Stimulated activated CD8-positive, alpha-beta memory T cell treated with anti-CD3 and anti-CD28 coated beads, Interleukin-15, amount 100 ng/mL, for 1 hour (primary cell): ENCODE data around the gene GALNT18.

ENCODE experiments used
- DNase-seq: peaks from one replicate; pipeline ENCODE4 v3.0.0-alpha.2; 2020; ENCODE audit warnings: low read depth

The GALNT18 gene

DNA sequence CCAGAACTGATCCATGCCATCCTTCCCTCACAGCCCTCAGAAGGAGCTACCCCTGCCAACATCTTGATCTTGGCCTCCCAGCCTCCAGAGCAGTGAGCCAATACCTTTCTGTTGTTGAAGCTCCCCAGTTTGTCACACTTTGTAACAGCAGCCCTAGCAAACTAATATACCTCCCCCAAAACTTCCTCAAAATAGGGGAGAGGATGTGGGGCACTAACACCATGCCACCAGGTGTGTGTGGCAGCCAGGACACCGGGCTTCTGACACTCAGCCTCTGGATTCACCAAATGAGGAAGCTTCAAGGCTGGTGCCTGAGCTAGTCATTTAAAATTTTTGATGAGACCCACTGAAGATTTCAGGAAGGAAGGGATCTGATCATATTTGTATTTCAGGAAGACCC, 353.7 kb downstream of the GALNT18 start:
- no peak for DNase-seq

GRCh38 chr11:11267312-11267711, 354.5 kb downstream of the GALNT18 start:
- no peak for DNase-seq

- peak; percentile 19 for DNase-seq
Measured at GRCh38 chr11:11265994-11266606, 355.7 kb downstream of the GALNT18 start.

GRCh38 chr11:11265320-11265719, 356.5 kb downstream of the GALNT18 start:
- no peak for DNase-seq

GRCh38 chr11:11263238-11264005, 358.4 kb downstream of the GALNT18 start:
- DNase-seq, result no peak

- no peak for DNase-seq
Measured at GRCh38 chr11:11262171-11262920, 359.5 kb downstream of the GALNT18 start.

DNA sequence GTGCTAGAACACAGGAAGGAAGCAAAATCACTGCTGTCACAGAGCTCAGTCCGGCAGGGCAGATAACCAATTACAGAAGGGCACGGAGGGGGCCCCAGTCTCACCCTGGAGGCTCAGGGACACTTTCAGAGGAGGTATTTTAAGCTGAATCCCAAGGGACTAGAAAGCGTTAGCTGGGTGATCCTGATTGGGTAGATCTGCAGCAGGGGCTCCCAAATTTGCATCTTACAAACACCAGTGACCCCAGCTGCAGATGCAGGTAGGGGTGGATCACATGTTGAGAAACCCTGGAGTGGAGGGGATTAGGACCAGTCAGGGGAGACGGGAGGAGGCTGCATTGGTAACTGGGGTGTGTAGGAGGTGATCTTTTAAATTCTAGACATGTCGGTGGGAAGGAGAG, 360.2 kb downstream of the GALNT18 start:
- no peak for DNase-seq

GRCh38 chr11:11260903-11261302, 360.9 kb downstream of the GALNT18 start:
- DNase-seq, result no peak

GRCh38 chr11:11253995-11254394, 367.8 kb downstream of the GALNT18 start:
- DNase-seq, result no peak

- no peak for DNase-seq
Measured at GRCh38 chr11:11253497-11253896, 368.3 kb downstream of the GALNT18 start.

DNA sequence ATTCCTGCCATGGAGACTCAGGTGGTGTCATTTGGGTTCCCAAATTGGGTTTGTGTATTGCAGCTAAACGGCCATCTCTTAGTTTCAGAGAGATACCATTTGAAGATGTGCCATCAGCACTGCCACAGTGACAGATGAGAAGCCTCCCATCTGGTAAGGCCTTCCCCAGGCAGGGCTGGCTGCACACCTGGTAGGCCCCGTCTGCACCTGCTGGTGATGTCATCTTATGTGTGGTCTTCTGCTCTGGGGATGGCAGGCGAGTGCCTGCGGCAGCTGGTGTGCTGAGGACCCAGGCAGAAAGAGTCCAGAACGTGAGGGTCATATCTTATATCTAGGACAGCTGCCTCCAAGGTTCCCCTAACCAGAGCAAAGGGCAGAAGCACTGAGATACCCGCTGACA, 369.4 kb downstream of the GALNT18 start:
- DNase-seq, result no peak

GRCh38 chr11:11251394-11251970, 370.3 kb downstream of the GALNT18 start:
- DNase-seq, result no peak

DNA sequence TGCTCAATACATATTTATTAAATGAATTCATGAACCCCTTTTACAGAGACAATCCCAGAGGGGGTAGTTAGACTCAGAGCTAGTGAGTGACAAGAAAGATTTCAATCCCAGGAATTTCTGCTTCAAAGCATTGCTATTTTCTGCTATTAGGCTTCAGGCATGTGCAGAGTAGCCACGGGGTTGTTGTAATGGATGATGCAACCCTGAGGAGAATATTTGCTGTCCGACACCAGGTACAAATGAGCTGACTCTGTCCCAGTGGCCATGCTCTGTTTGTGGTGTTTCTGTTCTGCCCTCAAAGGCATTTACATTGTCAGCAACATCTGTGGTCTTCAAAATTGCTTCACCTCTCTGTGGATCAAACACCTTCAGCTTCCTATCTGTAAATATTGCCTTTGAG, 371.3 kb downstream of the GALNT18 start:
- no peak for DNase-seq

DNA sequence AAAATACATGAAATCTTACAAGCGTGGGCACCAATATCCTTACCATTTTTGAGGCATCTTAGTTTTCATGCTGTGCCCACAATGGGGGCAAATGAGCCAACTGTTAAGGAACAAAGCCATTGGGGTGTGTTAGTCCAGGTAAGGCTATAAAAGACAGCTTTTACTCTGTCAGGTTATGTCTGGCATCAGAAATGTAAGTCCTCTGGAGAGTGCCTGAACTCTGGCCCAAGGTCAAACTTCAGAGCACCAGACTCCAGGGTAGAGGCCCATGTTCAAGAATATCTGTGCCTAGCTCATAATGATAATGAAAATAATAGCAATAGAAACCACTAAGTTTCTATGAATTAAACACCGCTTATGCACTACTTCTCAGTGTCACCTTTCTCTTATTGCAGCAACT, 374.2 kb downstream of the GALNT18 start:
- DNase-seq, result no peak

GRCh38 chr11:11247086-11247485, 374.7 kb downstream of the GALNT18 start:
- DNase-seq, result no peak

DNA sequence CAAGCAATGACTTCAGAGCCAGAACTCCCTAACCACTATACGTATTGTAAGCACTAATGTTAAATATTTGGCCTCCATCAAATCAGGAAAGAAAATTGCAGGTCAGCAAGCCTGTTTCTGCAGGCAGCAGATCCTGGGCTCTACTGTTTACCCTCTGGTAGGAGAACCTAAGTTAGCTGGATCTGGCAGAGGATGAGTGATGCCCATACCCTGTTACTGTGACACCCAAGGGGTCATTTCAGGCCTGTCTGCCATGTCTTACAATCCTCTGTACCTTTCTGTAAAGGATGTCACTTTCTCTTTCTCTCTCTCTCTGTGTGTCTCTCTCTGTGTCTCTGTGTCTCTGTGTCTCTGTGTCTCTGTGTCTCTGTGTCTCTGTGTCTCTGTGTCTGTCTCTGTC, 375.6 kb downstream of the GALNT18 start:
- DNase-seq, result no peak

- DNase-seq, result no peak
Measured at GRCh38 chr11:11245453-11245852, 376.4 kb downstream of the GALNT18 start.

- DNase-seq, result no peak
Measured at GRCh38 chr11:11244470-11245080, 377.2 kb downstream of the GALNT18 start.

- no peak for DNase-seq
Measured at GRCh38 chr11:11243590-11244469, 378.0 kb downstream of the GALNT18 start.

DNA sequence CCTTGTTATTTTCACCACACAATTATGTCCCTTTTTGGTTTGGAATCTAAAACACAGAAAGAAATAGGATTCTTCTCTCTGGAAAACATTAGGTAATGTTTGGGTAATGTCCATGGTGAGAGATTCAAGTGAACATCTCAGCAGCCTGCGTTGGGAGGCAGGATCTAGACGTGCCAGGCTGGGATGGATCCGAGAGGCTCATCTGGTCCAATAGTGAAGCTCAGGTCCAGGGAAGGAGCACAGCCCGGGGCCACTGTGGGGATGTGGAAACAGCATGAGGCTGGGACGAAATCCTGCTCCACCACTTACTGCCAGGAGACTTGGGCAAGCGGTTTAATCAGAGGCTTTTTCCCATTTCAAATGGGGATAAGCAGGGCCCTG, 378.6 kb downstream of the GALNT18 start:
- DNase-seq, result no peak

- no peak for DNase-seq
Measured at GRCh38 chr11:11241284-11241683, 380.5 kb downstream of the GALNT18 start.
